GM19397 (cell line): ENCODE measurements around the gene TINCR.

Experiments used
- ATAC-seq: cut with Tn5 transposase; IDR thresholded peaks from one replicate; pipeline ENCODE4 v1.9.1; 2021; ENCODE audit warnings: mild to moderate bottlenecking, moderate library complexity; ENCODE audit not compliant: unreplicated experiment

Gene TINCR

GRCh38 chr19:5520501-5520900, 47.3 kb downstream of the TINCR start:
- ATAC-seq, result no peak

GRCh38 chr19:5519076-5519475, 48.7 kb downstream of the TINCR start:
- ATAC-seq, result no peak

GRCh38 chr19:5515737-5516136, 52.0 kb downstream of the TINCR start:
- ATAC-seq, result no peak

- no peak for ATAC-seq
Measured at GRCh38 chr19:5514001-5514400, 53.8 kb downstream of the TINCR start.

GRCh38 chr19:5512715-5513114, 55.0 kb downstream of the TINCR start:
- ATAC-seq, result no peak
